Measurements from ENCODE around the gene DMRTC2. TPM values are rescaled to one million over a fixed set of nuclear protein-coding genes. Genes with fewer than 3 reads are reported as not detected.
A peak's percentile ranks its signal among the peaks of the same experiment; 100 is the strongest.

Gene DMRTC2
- total and polyA plus RNA-seq, 2 of the 13 experiments (the other 11 are each of a cell fraction or from before 2014, with no cell fraction given) = not detected

- peak; percentile 66 for TF ChIP-seq SKI (IDR thresholded peaks at IDR 0.05; ENCODE audit: partially characterized antibody)
- TF ChIP-seq ZNF331 (CRISPR knock-in tag; IDR thresholded peaks at IDR 0.05) = peak; percentile 89
- TF ChIP-seq ZNF317 (CRISPR knock-in tag; IDR thresholded peaks at IDR 0.05) = peak; percentile 72; the same call in 1 of the 2 replicates
- TF ChIP-seq ZNF687 (CRISPR knock-in tag; IDR thresholded peaks at IDR 0.05) = peak; percentile 70
- TF ChIP-seq TEAD3 (CRISPR knock-in tag; optimal IDR thresholded peaks at IDR 0.05; ENCODE audit: borderline replicate concordance) = peak; percentile 41
- no peak; the same call in 1 of the 2 replicates for TF ChIP-seq EEA1 (CRISPR knock-in tag; IDR thresholded peaks at IDR 0.05; ENCODE audit: borderline replicate concordance)
- TF ChIP-seq ZNF362 (CRISPR knock-in tag; IDR thresholded peaks at IDR 0.05; ENCODE audit: borderline replicate concordance) = no peak
- peak; percentile 85 for TF ChIP-seq KDM4B (CRISPR knock-in tag; IDR thresholded peaks at IDR 0.05)
- TF ChIP-seq ZNF567 (CRISPR knock-in tag; IDR thresholded peaks at IDR 0.05; ENCODE audit: borderline replicate concordance) = peak; percentile 86; the same call in 1 of the 2 replicates
- TF ChIP-seq ZNF605 (CRISPR knock-in tag; IDR thresholded peaks at IDR 0.05) = peak; percentile 88
- peak; percentile 79; the same call in 1 of the 2 replicates for TF ChIP-seq HNF1B (CRISPR knock-in tag; IDR thresholded peaks at IDR 0.05)
- TF ChIP-seq ARID2 (CRISPR knock-in tag; IDR thresholded peaks at IDR 0.05; ENCODE audit: borderline replicate concordance) = no peak
- peak; percentile 48; the same call in 1 of the 2 replicates for TF ChIP-seq ZNF280B (CRISPR knock-in tag; IDR thresholded peaks at IDR 0.05; ENCODE audit: borderline replicate concordance)
- TF ChIP-seq NFKB2 (CRISPR knock-in tag; IDR thresholded peaks at IDR 0.05; ENCODE audit: borderline replicate concordance) = peak; percentile 84; the same call in 1 of the 2 replicates
- TF ChIP-seq ZNF350 (CRISPR knock-in tag; IDR thresholded peaks at IDR 0.05; ENCODE audit: borderline replicate concordance, low read depth) = peak; percentile 91
These were observed 39.2 kb downstream of the DMRTC2 start (continued) for GRCh38 chr19:41883821-41884733.
